ENCODE measurements around the gene ABCG8. TPM values are rescaled to one million over a fixed set of nuclear protein-coding genes. Genes with fewer than 3 reads are reported as not detected.

ABCG8 gene
- total and polyA plus RNA-seq, 8 donors, result 1.1 to 8.9 (median 6.7) TPM; not detected in 5

- intact Hi-C loops (cut with DNase I; ENCODE audit: low total_unique reads), result no loop called here
- 47 to 83% (median 79%) methylated on average over 1 of the region's 1 CpG for WGBS, 5 donors
- Histone ChIP-seq H3K9me3 (no peaks in the 10 kb centered on the region), H3K27me3 (peaks cover 0 to 19% (median 0%) of the 10 kb centered on the region in 3 donors), H3K4me3 (no peak overlapping the region), H3K27ac (no peak overlapping the region), H3K4me1 (no peaks in the 10 kb centered on the region), H3K36me3 (no peaks in the 10 kb centered on the region)
- TF ChIP-seq POLR2A (IDR thresholded peaks at IDR 0.05) (no peak), EP300 (IDR thresholded peaks at IDR 0.05) (no peak), POLR2AphosphoS5 (IDR thresholded peaks at IDR 0.05) (no peak)
- TF ChIP-seq, protein P1, sequence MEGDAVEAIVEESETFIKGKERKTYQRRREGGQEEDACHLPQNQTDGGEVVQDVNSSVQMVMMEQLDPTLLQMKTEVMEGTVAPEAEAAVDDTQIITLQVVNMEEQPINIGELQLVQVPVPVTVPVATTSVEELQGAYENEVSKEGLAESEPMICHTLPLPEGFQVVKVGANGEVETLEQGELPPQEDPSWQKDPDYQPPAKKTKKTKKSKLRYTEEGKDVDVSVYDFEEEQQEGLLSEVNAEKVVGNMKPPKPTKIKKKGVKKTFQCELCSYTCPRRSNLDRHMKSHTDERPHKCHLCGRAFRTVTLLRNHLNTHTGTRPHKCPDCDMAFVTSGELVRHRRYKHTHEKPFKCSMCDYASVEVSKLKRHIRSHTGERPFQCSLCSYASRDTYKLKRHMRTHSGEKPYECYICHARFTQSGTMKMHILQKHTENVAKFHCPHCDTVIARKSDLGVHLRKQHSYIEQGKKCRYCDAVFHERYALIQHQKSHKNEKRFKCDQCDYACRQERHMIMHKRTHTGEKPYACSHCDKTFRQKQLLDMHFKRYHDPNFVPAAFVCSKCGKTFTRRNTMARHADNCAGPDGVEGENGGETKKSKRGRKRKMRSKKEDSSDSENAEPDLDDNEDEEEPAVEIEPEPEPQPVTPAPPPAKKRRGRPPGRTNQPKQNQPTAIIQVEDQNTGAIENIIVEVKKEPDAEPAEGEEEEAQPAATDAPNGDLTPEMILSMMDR (IDR thresholded peaks at IDR 0.05), result no peak
- no peak for DNase-seq
Observed at GRCh38 chr2:43848214-43848613, 9.4 kb downstream of the ABCG8 start.

- H3K36me3 ChIP-seq, result no peaks in the 10 kb centered on the region
- H3K9me3 ChIP-seq, result no peaks in the 10 kb centered on the region
- peak in 1 of 2 donors; percentile 15 for DNase-seq
- TF ChIP-seq POLR2A (IDR thresholded peaks at IDR 0.05) (no peak), POLR2AphosphoS5 (IDR thresholded peaks at IDR 0.05) (no peak), EP300 (IDR thresholded peaks at IDR 0.05) (no peak)
- TF ChIP-seq, protein P1 (IDR thresholded peaks at IDR 0.05), result no peak
- H3K27me3 ChIP-seq, result peaks cover 0 to 45% (median 6%) of the 10 kb centered on the region in 3 donors
- no peaks in the 10 kb centered on the region for H3K4me1 ChIP-seq
- intact Hi-C loops (cut with DNase I; ENCODE audit: low total_unique reads), result no loop called here
- no peak overlapping the region for H3K4me3 ChIP-seq
- 86 to 92% (median 92%) methylated on average over 12 to 20 of the region's 20 CpGs for WGBS, 5 donors
- H3K27ac ChIP-seq, result no peak overlapping the region
Observed at GRCh38 chr2:43851011-43851980, 12.5 kb downstream of the ABCG8 start.

- TF ChIP-seq POLR2AphosphoS5 (IDR thresholded peaks at IDR 0.05), result no peak
- TF ChIP-seq, protein P1 (IDR thresholded peaks at IDR 0.05), result no peak
- TF ChIP-seq POLR2A (IDR thresholded peaks at IDR 0.05), result no peak
- no peak for TF ChIP-seq EP300 (IDR thresholded peaks at IDR 0.05)
- no peak for DNase-seq
- Histone ChIP-seq H3K9me3 (no peaks in the 10 kb centered on the region), H3K27me3 (peaks cover 0 to 46% (median 6%) of the 10 kb centered on the region in 3 donors), H3K27ac (no peak overlapping the region), H3K36me3 (no peaks in the 10 kb centered on the region), H3K4me1 (no peaks in the 10 kb centered on the region), H3K4me3 (no peak overlapping the region)
- intact Hi-C loops (cut with DNase I; ENCODE audit: low total_unique reads), result no loop called here
- 90 to 95% (median 94%) methylated on average over 18 to 21 of the region's 21 CpGs for WGBS, 5 donors
Observed at GRCh38 chr2:43852196-43852730, 13.5 kb downstream of the ABCG8 start.

DNA sequence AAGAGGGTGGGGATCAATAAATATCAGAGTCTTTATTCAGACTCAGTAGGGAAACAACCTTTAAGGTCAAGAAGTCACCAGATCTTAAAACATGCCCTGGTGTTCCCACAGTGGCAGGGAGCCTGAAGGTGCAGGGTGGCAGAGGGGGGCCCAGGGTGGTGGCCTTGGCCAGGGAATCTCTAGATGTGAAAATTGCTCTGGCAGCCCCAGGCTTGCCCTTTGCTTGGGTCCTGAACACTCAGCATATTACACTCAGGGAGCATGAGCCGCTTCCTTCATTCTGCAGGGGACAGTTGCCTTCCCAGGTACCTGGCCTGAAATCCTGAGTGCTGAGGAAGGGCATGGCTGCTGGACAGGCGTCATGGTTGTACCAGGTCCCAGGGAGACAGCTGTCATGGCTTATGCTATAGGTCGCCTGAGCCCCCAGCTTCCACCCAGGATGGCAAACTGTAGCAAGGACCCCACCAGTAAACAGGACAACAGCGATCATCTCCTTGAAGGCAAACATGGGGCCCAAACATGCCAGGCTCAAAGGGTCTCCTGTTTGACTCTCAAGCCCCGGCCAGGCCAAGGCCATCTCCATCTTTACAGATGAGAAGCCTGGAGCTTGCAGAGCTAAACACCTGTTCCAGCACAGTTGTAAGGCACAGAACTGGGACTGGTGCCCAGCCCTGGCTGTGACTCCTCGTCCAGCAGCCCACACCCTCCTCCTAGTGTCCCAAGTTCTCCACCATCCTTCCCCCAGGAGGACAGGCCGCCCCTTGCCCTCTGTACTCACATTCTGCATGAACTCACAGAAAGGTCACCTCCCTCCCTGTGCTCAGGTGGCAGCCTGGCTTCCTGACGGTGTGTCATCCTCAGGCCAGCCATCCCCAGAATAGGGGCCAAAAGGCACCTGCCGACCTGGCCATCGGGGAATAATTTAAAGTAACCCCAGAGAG, 14.6 kb downstream of the ABCG8 start:
- H3K4me3 ChIP-seq, result no peak overlapping the region
- H3K4me1 ChIP-seq, result no peaks in the 10 kb centered on the region
- no peaks in the 10 kb centered on the region for H3K9me3 ChIP-seq
- WGBS, 5 donors, result 75 to 88% (median 80%) methylated on average over 10 of the region's 10 CpGs
- no peaks in the 10 kb centered on the region for H3K36me3 ChIP-seq
- no peak overlapping the region for H3K27ac ChIP-seq
- TF ChIP-seq EP300 (IDR thresholded peaks at IDR 0.05) (no peak), POLR2A (IDR thresholded peaks at IDR 0.05) (no peak), POLR2AphosphoS5 (IDR thresholded peaks at IDR 0.05) (no peak)
- TF ChIP-seq, protein P1 (IDR thresholded peaks at IDR 0.05), result no peak
- H3K27me3 ChIP-seq, result peaks cover 0 to 46% (median 6%) of the 10 kb centered on the region in 3 donors
- intact Hi-C loops (cut with DNase I; ENCODE audit: low total_unique reads), result no loop called here
- no peak for DNase-seq

Data from stomach (tissue), 9 donors.